Measurements from ENCODE around the gene TOP2A. TPM values are rescaled to one million over a fixed set of nuclear protein-coding genes. Genes with fewer than 3 reads are reported as not detected.
A peak's percentile ranks its signal among the peaks of the same experiment; 100 is the strongest.

The TOP2A gene
- total RNA-seq, 2 donors from 2014 or later: 0.47 to 4.2 TPM

DNA sequence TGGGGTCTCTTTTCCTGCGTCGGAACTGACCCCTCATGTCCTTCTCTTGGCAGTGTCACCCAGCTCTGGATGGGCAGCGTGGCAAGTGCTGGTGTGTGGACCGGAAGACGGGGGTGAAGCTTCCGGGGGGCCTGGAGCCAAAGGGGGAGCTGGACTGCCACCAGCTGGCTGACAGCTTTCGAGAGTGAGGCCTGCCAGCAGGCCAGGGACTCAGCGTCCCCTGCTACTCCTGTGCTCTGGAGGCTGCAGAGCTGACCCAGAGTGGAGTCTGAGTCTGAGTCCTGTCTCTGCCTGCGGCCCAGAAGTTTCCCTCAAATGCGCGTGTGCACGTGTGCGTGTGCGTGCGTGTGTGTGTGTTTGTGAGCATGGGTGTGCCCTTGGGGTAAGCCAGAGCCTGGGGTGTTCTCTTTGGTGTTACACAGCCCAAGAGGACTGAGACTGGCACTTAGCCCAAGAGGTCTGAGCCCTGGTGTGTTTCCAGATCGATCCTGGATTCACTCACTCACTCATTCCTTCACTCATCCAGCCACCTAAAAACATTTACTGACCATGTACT is 38.8 kb upstream of the TOP2A start:
- DNase-seq: no peak
- peak; percentile 6 to 40 for ATAC-seq
- intact Hi-C loops (cut with DNase I): no loop called here

DNA sequence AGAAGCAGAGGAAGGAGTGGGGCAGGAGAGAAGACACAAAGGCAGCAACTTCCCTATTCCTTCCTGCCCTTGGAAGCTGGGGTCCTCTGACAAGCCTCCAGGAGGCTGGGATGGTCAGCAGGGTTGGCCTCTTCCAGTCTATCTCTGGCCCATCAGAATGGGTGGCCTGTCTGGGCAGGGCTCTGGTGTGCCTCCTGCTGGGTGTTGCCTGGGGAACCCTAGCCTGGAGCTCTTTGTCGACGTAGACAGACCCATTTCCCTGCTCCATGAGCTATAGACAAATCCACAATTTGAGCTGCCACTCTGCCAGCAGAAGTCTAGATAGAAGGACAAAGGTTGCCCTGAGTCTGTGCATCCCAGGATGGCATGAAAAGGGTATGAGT is 36.9 kb upstream of the TOP2A start:
- ATAC-seq (no peak), DNase-seq (no peak)
- intact Hi-C loops (cut with DNase I): no loop called here

DNA sequence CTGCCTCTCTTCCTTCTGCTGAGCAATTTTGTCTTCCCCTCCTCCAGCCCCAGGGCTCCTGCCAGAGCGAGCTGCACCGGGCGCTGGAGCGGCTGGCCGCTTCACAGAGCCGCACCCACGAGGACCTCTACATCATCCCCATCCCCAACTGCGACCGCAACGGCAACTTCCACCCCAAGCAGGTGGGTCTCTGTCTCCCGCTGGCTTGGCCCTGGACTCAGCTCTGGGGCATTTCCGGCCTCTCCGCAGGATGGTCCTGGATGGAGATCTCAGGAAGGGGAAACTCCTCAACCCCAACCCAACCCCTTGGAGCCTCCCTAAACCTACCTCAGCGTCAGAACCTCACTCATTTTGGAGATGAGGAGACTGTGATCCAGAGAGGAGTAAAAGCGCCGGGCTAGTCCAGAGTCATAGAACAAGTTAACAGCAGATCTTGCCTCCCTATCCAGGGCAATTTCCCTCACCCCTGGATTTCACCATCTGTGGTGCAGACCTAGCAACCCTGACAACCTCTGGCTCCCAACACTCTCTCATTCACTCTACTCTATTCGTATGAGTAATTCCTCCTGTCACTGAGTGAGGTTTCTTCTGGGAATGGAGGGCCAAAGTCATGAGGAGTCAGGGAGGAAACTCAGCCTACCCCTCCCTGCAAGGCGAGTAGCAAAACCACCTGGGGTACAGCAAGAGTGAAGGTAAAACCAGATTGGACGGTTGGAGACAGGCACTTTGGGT is 36.4 kb upstream of the TOP2A start:
- no peak for ATAC-seq
- no peak for DNase-seq
- intact Hi-C loops (cut with DNase I): no loop called here

DNA sequence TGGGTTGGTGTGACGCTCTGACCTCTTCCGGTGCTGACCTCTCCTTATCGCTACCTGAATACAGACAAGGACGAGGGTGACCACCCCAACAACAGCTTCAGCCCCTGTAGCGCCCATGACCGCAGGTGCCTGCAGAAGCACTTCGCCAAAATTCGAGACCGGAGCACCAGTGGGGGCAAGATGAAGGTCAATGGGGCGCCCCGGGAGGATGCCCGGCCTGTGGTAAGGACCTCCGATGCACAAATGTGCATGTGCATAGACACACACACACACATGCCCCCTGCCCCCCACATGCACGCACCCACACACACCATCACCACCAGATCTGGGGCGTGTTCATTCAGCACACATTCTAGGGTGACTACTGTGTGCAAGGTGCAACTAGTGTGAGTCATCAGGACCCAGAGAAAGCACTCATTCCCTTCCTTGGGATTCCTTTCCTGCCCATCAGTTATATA is 35.3 kb upstream of the TOP2A start:
- intact Hi-C loops (cut with DNase I): no loop called here
- no peak for DNase-seq
- ATAC-seq: no peak

DNA sequence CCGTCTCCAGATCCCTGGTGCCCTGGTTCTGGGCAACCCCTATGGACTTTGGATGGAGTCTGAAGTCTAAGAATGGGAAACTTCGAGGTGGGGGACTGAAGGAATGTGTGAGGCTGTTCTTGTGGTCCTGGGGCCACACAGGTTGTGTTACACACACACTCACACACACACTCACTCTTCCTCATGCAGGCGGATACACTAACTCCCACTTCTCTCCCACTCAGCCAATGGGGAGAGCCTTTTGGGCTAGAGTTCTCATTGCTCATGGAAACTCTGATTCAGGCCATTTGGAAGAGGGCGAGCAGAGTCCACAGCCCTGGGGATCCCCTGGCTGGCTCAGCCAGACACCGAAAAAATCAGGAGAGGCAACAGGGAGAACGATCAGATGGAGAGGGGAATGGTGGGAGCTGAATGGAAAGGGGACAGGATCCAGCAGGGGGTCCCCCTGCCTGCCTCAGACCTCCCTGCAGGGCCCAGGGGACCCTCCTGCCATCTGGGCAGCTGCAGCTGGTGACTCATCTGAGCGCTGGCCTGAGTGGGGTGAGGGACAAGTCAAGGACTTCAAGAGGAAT is 34.6 kb upstream of the TOP2A start:
- ATAC-seq: peak; percentile 36 to 59
- intact Hi-C loops (cut with DNase I): no loop called here
- no peak for DNase-seq

DNA sequence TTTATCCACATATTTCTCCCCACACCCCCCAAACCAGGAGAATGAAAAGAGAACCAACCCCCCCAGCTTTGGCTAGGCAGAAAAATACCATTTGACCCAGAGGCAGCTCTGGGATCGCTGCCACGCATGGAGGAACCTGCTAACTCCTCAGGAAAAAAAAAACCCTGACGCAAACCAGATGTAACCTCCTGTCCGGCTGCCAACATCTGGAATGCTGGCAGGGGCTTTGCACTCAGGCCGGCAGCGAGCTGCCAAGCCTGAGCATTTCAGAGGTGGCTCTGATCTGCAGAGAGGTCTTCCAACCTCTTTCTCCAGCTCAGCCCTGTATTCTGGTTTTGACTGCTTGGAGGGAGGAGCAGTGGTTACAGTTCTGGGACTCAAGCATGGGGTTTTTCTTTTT is 33.7 kb upstream of the TOP2A start:
- intact Hi-C loops (cut with DNase I): no loop called here
- ATAC-seq (peak; percentile 64 to 77), DNase-seq (peak; percentile 87)

DNA sequence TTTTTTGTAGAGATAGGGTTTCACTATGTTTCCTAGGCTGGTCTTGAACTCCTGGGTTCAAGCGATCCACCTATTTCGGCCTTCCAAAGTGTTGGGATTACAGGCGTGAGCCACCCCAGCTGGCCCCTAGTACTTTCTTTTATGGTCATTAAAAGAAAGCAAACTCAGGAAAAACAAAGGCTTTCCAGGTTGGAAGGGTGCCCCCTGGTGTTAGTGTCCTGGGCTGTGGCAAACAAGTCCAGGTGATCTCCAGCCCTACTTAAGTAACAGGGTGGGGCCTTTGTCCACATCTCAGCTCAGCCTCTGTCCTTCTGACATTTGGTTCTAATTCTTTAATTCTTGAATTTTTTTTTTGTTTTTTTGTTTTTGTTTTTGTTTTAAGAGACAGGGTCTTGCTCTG is 32.5 kb upstream of the TOP2A start:
- no peak for DNase-seq
- ATAC-seq: no peak
- intact Hi-C loops (cut with DNase I): no loop called here

DNA sequence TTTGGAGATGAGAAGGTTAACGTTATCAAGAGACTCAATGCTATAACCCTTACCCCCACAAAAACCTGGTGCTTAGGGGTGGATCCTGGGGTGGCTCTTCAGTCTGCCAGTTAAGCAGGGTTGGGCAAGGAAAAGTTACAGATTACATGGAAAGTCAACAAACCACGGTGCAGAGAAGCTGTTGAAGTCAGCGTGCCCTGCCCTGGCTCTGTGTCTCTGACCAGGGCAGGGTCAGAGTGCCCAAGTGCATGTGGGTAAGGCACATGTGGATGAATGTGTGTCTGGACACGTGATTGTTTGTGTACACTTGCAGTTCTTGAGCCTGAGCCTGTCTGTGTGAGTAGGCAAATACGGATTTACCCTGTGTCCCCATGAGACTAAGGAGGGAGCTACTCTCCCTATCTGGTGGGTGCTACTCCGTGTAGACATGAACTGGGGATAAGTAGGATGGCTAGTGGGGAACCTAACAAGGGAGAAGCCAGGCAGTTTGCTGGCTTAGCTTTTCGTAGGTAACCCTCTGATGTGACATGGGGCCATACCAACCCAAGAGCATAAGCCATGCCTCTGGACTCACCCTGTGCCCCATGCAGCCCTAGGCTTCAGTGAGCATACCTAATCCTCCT is 31.1 kb upstream of the TOP2A start:
- intact Hi-C loops (cut with DNase I): no loop called here
- DNase-seq (no peak), ATAC-seq (peak in 1 of 2 donors; percentile 11)

DNA sequence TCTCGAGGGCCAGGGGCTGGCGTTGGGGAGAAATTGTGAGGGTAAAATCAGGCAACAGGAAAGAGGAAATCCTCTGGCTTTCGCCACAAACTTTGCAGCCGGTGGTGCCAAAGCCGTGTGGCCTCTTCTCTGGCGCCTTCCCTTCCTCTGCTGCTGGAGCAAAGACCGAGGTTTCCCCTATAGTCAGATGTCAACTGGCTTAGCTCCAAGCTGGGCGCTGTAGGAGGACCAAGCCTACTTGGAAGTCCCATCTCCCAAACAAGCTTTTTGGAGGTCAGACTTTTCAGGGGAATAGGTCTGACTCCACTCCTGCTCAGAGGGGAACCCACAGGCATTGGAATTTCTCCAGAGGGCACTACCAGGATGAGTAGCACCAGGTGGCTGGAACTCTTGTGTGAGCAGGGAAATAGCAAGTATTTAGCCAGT is 30.5 kb upstream of the TOP2A start:
- DNase-seq: peak; percentile 71
- intact Hi-C loops (cut with DNase I): no loop called here
- ATAC-seq: peak in 1 of 2 donors; percentile 3

DNA sequence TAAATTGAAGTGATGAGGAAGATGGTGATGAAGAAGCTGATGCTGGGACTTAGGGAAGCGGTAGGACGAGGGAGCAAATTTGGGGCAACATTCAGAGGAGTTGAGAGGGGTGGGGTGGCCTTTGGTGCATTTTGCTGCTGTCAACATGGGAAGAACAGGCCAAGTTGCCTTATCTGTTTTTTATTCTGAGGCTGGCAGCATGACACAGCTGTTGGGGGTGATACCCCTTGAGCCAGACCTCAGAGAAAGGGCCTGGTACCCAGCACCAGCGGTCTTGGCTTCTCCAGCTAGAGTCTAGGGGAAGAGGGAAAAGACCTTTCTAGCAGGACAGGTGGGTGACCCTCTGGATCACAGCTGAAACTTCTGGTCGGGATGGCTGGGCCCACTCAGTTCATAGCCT is 30.1 kb upstream of the TOP2A start:
- intact Hi-C loops (cut with DNase I): no loop called here
- ATAC-seq: no peak
- no peak for DNase-seq

DNA sequence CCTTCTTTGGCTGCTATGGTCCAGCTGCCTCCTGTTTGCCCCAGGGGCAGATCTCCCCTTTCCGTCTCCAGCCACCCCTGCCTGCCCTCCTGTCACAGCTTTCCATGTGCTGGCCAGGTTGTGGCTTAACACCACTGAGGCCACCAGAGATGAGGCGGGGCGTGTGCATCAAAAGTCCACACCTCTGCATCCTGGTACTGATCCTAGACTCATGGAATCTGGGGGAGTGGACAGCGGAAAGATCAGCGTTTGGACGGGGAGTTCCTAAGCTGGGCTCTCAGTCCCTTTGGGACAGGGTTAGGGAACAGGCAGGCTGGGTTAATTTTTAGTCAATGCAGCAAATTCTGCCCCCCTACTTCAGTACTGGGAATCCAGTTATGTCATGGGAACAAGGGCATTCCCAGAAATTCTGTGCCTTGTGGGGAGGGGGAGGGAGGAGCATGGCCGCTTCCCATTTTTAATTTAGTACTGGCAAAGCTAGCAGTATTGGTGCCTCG is 29.5 kb upstream of the TOP2A start:
- no peak for DNase-seq
- intact Hi-C loops (cut with DNase I): no loop called here
- peak in 1 of 2 donors; percentile 12 for ATAC-seq

DNA sequence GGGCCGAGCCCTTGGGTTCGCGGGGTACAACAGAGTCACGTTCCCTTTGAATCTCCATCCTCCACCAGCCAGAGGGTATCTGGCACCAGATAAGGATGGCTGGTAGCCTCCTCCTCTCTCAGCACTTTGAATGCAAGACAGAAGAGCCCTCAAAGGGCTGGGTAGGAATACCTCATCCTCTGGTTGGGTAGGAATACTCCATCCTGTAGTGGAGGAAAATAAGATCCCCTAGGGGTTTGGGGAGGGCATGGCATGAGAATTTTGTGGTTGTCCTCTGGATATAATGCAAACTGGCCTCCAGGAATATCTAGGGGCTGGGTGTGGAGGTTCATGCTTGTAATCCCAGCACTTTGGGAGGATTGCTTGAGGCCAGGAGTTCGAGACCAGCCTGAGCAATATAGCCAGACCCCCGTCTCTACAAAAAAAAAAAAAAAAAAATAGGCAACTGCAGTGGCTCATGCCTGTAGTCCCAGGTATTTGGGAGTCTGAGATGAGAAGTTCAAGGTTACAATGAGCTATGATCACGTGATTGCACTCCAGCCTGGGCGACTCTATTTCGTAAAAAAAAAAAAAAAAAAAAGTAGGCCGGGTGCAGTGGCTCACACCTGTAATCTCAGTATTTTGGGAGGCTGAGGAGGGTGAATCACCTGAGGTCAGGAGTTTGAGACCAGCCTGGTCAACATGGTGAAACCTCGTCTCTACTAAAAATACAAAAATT is 28.2 kb upstream of the TOP2A start:
- DNase-seq (no peak), ATAC-seq (no peak)
- intact Hi-C loops (cut with DNase I): no loop called here

DNA sequence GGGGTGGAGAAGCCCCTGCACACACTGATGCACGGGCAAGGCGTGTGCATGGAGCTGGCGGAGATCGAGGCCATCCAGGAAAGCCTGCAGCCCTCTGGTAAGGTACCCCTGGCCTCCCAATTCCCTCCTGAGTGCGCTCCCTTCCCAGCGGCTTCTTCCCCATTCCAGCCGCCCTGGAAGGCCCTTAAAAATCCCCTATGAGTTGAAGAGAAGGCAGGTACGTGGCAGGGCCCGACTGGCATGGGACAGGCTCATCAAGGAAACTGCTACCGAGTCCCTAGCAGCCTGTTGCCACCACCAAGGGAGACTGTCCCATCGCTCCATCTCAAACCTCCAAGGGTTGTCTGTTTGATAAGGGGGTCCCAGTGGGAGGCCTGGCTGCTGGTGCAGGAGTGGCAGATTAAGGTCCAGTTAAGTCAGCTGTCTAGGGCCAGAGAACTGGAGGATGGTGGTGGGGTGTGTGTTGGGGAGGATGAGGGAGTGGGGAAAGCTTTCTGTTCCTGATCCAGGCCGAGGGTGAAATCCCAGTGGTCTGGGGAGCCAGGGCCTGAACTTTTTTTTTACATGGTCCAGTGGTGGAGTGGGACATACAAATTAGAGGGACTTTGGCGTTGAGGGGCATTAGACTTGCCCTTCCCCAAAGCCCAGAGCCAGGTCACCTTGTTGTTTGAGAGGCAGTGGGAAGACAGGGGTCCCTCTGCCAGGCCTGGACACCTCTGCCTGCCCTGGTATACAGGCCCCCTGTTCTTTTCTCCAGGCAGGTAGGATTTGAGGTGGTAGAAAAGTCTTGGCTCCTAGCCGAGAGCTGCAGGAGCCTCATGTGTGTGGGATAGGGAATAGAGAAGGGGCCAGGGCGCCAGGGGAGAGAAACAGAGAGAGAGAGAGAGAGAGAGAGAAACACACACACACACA is 26.5 kb upstream of the TOP2A start:
- ATAC-seq (no peak), DNase-seq (no peak)
- intact Hi-C loops (cut with DNase I): loop anchor here (5.0 kb wide), 3 partner anchors 33 to 113 kb away; no protein-coding TSS in a partner anchor

DNA sequence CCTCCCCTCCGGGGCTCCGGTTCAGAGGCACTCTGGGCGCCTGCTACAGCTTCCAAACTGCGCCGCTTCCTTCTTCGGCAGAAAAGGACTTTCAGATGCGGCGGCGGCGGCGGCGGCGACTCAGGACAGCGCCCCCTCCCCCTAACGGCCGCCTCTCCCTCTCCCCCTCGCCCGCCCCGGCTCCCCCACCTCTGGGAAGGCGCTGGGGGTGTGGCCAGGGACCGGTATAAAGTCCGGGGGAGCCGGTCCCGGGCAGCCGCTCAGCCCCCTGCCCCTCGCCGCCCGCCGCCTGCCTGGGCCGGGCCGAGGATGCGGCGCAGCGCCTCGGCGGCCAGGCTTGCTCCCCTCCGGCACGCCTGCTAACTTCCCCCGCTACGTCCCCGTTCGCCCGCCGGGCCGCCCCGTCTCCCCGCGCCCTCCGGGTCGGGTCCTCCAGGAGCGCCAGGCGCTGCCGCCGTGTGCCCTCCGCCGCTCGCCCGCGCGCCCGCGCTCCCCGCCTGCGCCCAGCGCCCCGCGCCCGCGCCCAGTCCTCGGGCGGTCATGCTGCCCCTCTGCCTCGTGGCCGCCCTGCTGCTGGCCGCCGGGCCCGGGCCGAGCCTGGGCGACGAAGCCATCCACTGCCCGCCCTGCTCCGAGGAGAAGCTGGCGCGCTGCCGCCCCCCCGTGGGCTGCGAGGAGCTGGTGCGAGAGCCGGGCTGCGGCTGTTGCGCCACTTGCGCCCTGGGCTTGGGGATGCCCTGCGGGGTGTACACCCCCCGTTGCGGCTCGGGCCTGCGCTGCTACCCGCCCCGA is 25.7 kb upstream of the TOP2A start, which contains the start of gene IGFBP4:
TSS of gene IGFBP4 (plus strand) at position 255 of the 792 bp plus-strand sequence. CDS start at position 541, 286 bp downstream.
- ATAC-seq (peak; percentile 67 to 73), DNase-seq (peak; percentile 89)
- intact Hi-C loops (cut with DNase I): loop anchor here (5.0 kb wide), 3 partner anchors 34 to 114 kb away; no protein-coding TSS in a partner anchor

DNA sequence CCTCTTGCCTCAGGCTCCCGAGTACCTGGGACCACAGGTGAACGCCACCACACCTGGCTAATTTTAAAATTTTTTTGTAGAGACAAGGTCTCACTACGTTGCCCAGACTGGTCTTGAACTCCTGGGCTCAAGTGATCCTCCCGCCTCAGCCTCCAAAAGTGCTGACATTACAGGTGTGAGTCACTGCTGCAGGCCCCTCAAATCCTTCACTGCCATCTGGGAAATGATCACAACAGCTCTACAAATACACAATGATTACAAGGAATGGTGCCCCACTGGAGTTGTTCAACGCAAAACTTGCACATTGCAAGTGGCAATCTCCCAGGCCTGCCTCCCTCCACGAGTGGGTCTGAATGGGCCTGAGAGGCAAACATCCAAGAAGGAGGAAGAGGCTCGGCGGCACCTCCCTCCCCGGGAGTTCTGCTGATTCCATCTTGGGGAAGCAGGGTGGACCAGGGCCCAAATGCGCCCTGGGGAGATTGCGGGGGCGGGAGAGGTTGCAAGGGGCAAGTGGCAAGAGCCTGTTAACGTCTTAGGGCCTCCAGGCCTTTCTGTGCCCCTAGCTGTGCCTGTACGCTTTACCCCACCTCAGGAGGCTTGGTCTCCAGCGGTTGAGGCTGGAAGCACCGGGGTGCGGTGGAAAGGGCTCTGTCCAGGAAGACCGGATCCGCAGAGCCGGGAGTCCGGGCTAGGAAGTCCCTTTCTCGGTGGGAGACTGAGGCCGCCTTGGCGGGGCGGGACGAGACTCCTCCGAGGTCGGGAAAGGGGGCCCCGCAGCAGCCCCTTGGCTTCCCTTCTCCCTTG is 24.9 kb upstream of the TOP2A start:
- ATAC-seq (peak; percentile 13 to 22), DNase-seq (peak; percentile 76)
- intact Hi-C loops (cut with DNase I): loop anchor here (5.0 kb wide), 3 partner anchors 35 to 115 kb away; no protein-coding TSS in a partner anchor

DNA sequence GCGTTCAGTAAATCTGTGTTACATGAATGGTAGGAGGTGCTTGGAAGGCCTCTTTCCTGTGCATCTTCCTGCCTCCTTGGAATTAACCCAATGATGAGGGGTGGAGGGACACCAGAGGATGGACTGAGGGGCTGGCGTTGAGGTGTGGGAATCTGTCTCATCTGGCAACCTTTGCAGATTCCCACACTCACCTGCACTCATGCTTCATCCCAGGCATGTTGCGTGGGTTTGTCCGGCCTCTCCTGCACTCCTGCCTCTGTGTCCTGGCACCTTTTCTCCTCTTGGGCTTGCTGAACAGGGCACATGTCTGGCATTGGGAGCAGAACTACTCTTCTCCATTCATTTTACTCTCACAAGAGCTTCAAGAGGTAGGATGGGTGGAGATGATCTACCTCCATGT is 22.5 kb upstream of the TOP2A start:
- DNase-seq (no peak), ATAC-seq (no peak)
- intact Hi-C loops (cut with DNase I): loop anchor here (5.0 kb wide), 3 partner anchors 37 to 117 kb away; no protein-coding TSS in a partner anchor

Measured in left cardiac atrium (tissue), 4 donors.